ENCODE measurements around the gene PRKAR2B.

Gene PRKAR2B

DNA sequence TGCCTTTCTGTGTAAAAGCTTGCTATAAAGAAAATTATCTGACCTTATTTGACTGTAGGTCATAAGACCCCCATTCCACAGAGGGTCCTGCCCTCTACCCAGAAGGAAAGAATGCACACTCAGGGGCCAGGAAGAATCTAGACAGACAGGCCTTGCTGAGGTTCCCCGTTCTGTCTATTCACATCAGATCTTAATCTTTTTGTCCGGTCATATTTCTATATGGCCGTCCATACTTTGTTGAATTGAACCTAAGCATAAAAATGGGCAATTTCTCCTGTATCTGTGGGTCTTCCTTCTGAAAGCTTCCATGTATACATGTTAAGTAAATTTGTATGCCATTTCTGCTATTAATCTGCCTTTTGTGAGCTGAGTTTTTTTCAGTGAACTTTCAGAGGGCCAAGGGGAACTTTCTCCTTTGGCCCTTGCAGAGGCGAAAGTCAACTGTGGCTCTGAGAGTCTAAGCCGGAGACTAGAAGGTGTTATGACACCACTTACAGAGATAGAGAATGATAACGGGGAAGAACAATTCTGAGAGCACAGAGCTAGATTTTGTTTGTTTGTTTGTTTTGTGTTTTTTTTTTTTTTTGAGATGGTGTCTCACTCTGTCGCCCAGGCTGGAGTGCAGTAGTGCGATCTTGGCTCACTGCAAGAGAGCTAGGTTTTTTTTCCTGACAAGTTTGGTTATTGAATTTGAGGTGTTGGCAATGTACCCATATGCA is 11.6 kb upstream of the PRKAR2B start:
- TF ChIP-seq, protein P1, sequence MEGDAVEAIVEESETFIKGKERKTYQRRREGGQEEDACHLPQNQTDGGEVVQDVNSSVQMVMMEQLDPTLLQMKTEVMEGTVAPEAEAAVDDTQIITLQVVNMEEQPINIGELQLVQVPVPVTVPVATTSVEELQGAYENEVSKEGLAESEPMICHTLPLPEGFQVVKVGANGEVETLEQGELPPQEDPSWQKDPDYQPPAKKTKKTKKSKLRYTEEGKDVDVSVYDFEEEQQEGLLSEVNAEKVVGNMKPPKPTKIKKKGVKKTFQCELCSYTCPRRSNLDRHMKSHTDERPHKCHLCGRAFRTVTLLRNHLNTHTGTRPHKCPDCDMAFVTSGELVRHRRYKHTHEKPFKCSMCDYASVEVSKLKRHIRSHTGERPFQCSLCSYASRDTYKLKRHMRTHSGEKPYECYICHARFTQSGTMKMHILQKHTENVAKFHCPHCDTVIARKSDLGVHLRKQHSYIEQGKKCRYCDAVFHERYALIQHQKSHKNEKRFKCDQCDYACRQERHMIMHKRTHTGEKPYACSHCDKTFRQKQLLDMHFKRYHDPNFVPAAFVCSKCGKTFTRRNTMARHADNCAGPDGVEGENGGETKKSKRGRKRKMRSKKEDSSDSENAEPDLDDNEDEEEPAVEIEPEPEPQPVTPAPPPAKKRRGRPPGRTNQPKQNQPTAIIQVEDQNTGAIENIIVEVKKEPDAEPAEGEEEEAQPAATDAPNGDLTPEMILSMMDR (IDR thresholded peaks at IDR 0.05; ENCODE audit: poor library complexity, severe bottlenecking), result no peak
- H3K27me3 ChIP-seq (ENCODE audit: insufficient read depth, poor library complexity, severe bottlenecking), result no peaks in the 10 kb centered on the region
- no peak overlapping the region for H3K4me3 ChIP-seq (ENCODE audit: severe bottlenecking)
- H3K36me3 ChIP-seq (ENCODE audit: low read depth), result no peaks in the 10 kb centered on the region
- ATAC-seq (ENCODE audit: low read depth) (no peak), DNase-seq (ENCODE audit: low spot score) (no peak)
- H3K27ac ChIP-seq (ENCODE audit: poor library complexity, severe bottlenecking), result no peak overlapping the region
- peaks cover 2% of the 10 kb centered on the region for H3K9me3 ChIP-seq (ENCODE audit: severe bottlenecking)
- H3K4me1 ChIP-seq (ENCODE audit: insufficient read depth, poor library complexity, severe bottlenecking), result no peaks in the 10 kb centered on the region

DNA sequence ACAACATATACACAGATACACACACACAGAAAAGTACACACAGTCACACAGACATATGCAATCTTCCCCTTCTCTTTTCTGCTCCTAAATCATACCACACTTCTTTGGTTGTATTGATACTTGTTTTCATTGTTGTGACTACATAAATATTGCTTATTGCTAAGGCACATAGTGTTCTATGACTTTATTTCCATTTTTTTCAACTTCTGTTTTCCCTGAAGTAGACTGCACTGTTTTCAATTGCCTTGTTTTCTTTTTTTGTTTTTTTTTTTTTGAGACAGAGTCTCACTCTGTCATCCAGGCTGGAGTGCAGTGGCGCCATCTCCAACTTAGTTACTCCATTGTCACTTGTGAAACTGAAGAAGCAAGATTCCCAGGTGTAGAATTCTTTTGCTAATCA is 10.0 kb upstream of the PRKAR2B start:
- Histone ChIP-seq H3K36me3 (ENCODE audit: low read depth) (no peaks in the 10 kb centered on the region), H3K27ac (ENCODE audit: poor library complexity, severe bottlenecking) (no peak overlapping the region), H3K27me3 (ENCODE audit: insufficient read depth, poor library complexity, severe bottlenecking) (no peaks in the 10 kb centered on the region), H3K4me3 (ENCODE audit: severe bottlenecking) (no peak overlapping the region), H3K9me3 (ENCODE audit: severe bottlenecking) (peaks cover 2% of the 10 kb centered on the region), H3K4me1 (ENCODE audit: insufficient read depth, poor library complexity, severe bottlenecking) (no peaks in the 10 kb centered on the region)
- DNase-seq (ENCODE audit: low spot score) (no peak), ATAC-seq (ENCODE audit: low read depth) (no peak)
- TF ChIP-seq, protein P1 (IDR thresholded peaks at IDR 0.05; ENCODE audit: poor library complexity, severe bottlenecking), result no peak

DNA sequence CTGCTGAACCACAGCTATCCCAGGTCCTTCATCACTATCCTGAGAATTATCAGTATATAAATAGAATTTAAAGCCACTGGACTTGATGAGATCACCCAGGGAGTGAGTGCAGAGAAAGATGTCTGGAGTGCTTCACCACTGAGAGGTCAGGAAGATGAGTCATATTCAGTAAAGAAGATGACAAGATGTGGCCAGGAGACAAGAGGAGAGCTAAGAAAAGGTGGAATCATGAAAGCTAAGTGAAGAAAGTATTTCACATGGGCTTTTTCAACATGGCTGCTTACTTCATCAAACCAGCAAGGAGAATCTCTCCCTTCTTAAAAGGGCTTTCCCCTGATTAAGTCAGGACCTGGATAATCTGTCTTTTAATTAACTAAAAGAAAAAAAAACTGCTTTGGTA is 9.1 kb upstream of the PRKAR2B start:
- no peak overlapping the region for H3K4me3 ChIP-seq (ENCODE audit: severe bottlenecking)
- H3K27ac ChIP-seq (ENCODE audit: poor library complexity, severe bottlenecking), result no peak overlapping the region
- TF ChIP-seq, protein P1 (IDR thresholded peaks at IDR 0.05; ENCODE audit: poor library complexity, severe bottlenecking), result no peak
- no peaks in the 10 kb centered on the region for H3K36me3 ChIP-seq (ENCODE audit: low read depth)
- DNase-seq (ENCODE audit: low spot score) (no peak), ATAC-seq (ENCODE audit: low read depth) (peak; percentile 79; the same call in 2 of the 3 replicates)
- no peaks in the 10 kb centered on the region for H3K4me1 ChIP-seq (ENCODE audit: insufficient read depth, poor library complexity, severe bottlenecking)
- no peaks in the 10 kb centered on the region for H3K9me3 ChIP-seq (ENCODE audit: severe bottlenecking)
- H3K27me3 ChIP-seq (ENCODE audit: insufficient read depth, poor library complexity, severe bottlenecking), result no peaks in the 10 kb centered on the region

DNA sequence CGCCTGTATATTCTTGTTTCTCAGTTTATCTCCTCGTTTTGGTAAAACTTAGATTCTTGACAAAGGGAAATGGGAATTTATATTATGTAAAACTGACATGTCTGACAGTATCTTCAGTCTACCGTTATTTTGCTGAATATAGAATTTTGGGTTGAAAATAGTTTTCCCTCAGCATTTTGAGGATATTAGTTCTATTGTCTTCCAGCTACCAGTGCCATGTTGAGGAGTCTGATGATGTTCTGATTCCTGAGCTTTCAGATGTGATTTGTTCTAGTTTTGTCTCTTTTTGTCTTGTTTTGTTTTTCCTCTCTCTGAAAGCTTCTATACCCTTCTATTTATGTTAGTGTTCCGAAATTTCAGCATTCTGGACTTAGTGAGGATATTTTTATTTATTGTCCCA is 8.0 kb upstream of the PRKAR2B start:
- no peak for ATAC-seq (ENCODE audit: low read depth)
- H3K9me3 ChIP-seq (ENCODE audit: severe bottlenecking), result no peaks in the 10 kb centered on the region
- H3K27me3 ChIP-seq (ENCODE audit: insufficient read depth, poor library complexity, severe bottlenecking), result no peaks in the 10 kb centered on the region
- H3K36me3 ChIP-seq (ENCODE audit: low read depth), result no peaks in the 10 kb centered on the region
- no peak overlapping the region for H3K27ac ChIP-seq (ENCODE audit: poor library complexity, severe bottlenecking)
- TF ChIP-seq, protein P1 (IDR thresholded peaks at IDR 0.05; ENCODE audit: poor library complexity, severe bottlenecking), result no peak
- DNase-seq (ENCODE audit: low spot score), result no peak
- no peak overlapping the region for H3K4me3 ChIP-seq (ENCODE audit: severe bottlenecking)
- no peaks in the 10 kb centered on the region for H3K4me1 ChIP-seq (ENCODE audit: insufficient read depth, poor library complexity, severe bottlenecking)

Measured in RWPE2 (cell line).